Thoracic aorta (tissue), 2 donors: ENCODE data around the gene FOXP1. TPM values are rescaled to one million over a fixed set of nuclear protein-coding genes. Genes with fewer than 3 reads are reported as not detected.

ENCODE experiments used
- ATAC-seq: fragments of 150-250 bp; one replicate; pipeline ENCODE4 v1.8.0; 2017; ENCODE audit warnings: low read depth; ENCODE audit not compliant: insufficient number of reproducible peaks, low FRiP score
- DNase-seq: peaks from one replicate; pipeline ENCODE4 v3.0.0-alpha.2; 2020; ENCODE audit warnings: low spot score
- H3K27ac ChIP-seq, 2 donors: fragments of 200-600 bp; sonication (generic); 1 replicate in 1 of 2; 2 replicates in 1 of 2; pipeline ENCODE4 v1.5.1; 2016; ENCODE audit warnings: mild to moderate bottlenecking in 2 of 2, moderate library complexity in 2 of 2
- H3K27me3 ChIP-seq: fragments of 200-600 bp; sonication (generic); replicated peaks from 2 replicates; pipeline ENCODE4 v1.6.0; 2016; ENCODE audit warnings: mild to moderate bottlenecking; ENCODE audit not compliant: insufficient read depth
- H3K36me3 ChIP-seq: fragments of 200-600 bp; sonication (generic); one replicate; pipeline ENCODE4 v1.5.1; 2016
- H3K4me1 ChIP-seq, 2 donors: fragments of 200-600 bp; sonication (generic); 1 replicate in 1 of 2; 2 replicates in 1 of 2; pipeline versions ENCODE4 v1.5.1 to v1.6.0; 2016; ENCODE audit warnings: low read depth in 2 of 2, mild to moderate bottlenecking in 1 of 2; ENCODE audit not compliant: control insufficient read depth in 1 of 2
- H3K4me3 ChIP-seq: fragments of 200-600 bp; sonication (generic); 2 replicates; pipeline ENCODE4 v1.5.1; 2016; ENCODE audit warnings: mild to moderate bottlenecking
- H3K9me3 ChIP-seq: fragments of 200-600 bp; sonication (generic); 2 replicates; pipeline ENCODE4 v1.5.1; 2016
- CTCF ChIP-seq: fragments of 200-600 bp; sonication (generic); IDR thresholded peaks from one replicate; pipeline ENCODE4 v1.5.1; 2019; ENCODE audit warnings: antibody characterized with exemption
- total RNA-seq, 2 donors: library from RNA; depleted of rRNA; stranded (reverse); fragments of >200 nt; gene quantifications; one replicate each; pipeline versions ENCODE4 v1.1.0 to v1.2.3, GENCODE V29; 2016

The FOXP1 gene
- total RNA-seq, 2 donors from 2014 or later, result 176 to 255 TPM

GRCh38 chr3:71568207-71568606 lies 15.3 kb downstream of the FOXP1 start:
- ATAC-seq (no peak), DNase-seq (no peak)
- peaks cover 0 to 12% of the 10 kb centered on the region in 2 donors for H3K4me1 ChIP-seq
- H3K27me3 ChIP-seq, result no peaks in the 10 kb centered on the region
- no peaks in the 10 kb centered on the region for H3K36me3 ChIP-seq
- no peaks in the 10 kb centered on the region for H3K9me3 ChIP-seq
- no peak overlapping the region for H3K27ac ChIP-seq
- H3K4me3 ChIP-seq, result no peak overlapping the region
- no peak for TF ChIP-seq CTCF

DNA sequence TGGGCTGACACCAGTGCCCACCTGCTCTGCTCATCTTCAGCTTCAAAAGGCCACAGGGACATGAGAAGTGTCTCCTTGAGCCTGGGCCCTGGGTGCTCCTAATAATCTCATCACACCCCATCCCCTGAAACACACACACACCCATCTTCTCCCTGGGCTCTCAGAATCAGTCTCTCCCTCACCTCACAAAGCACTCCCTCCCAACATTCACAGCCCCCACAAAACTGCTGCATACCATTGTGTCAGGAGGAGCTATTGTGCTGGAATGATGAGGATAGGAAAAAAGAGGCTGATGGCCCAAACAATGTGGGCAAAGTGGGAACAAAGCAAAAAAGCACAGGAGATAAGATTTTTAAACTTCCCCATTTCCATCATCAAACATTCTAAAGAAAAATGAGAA lies 16.8 kb downstream of the FOXP1 start:
- DNase-seq (no peak), ATAC-seq (no peak)
- Histone ChIP-seq H3K27me3 (no peaks in the 10 kb centered on the region), H3K4me1 (peaks cover 0 to 12% of the 10 kb centered on the region in 2 donors), H3K27ac (no peak overlapping the region), H3K4me3 (no peak overlapping the region), H3K9me3 (no peaks in the 10 kb centered on the region), H3K36me3 (no peaks in the 10 kb centered on the region)
- TF ChIP-seq CTCF, result no peak

GRCh38 chr3:71565976-71566375 lies 17.6 kb downstream of the FOXP1 start:
- H3K4me3 ChIP-seq, result no peak overlapping the region
- no peak for TF ChIP-seq CTCF
- no peak for DNase-seq
- no peaks in the 10 kb centered on the region for H3K9me3 ChIP-seq
- no peak for ATAC-seq
- no peaks in the 10 kb centered on the region for H3K36me3 ChIP-seq
- peaks cover 0 to 12% of the 10 kb centered on the region in 2 donors for H3K4me1 ChIP-seq
- no peak overlapping the region for H3K27ac ChIP-seq
- no peaks in the 10 kb centered on the region for H3K27me3 ChIP-seq

DNA sequence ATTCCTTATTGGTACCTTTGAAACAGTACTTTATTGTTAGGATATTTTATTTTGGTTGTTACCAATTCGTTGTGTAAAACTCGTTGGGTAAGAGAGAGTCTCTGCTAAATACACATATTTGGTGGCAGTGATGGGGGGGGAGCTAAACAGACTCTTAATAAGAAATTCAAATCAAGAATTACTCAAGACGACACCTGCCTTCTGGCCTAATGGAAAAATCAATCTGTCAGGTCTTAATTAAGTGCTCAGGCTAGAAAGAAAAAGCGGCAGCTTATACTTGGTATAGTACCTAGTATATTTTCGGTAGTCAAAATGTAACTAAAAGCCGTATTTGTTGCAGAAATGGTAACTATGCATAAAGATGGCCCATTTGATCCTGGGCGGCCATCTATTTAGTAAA lies 18.2 kb downstream of the FOXP1 start:
- no peaks in the 10 kb centered on the region for H3K27me3 ChIP-seq
- peaks cover 0 to 5% of the 10 kb centered on the region in 2 donors for H3K4me1 ChIP-seq
- no peak for TF ChIP-seq CTCF
- H3K9me3 ChIP-seq, result no peaks in the 10 kb centered on the region
- ATAC-seq (no peak), DNase-seq (no peak)
- no peak overlapping the region for H3K27ac ChIP-seq
- no peaks in the 10 kb centered on the region for H3K36me3 ChIP-seq
- no peak overlapping the region for H3K4me3 ChIP-seq

- no peak for DNase-seq
- no peak overlapping the region for H3K4me3 ChIP-seq
- ATAC-seq, result no peak
Observed at GRCh38 chr3:71564361-71564760, 19.2 kb downstream of the FOXP1 start.

More at GRCh38 chr3:71564361-71564760, 19.2 kb downstream of the FOXP1 start:
- no peaks in the 10 kb centered on the region for H3K36me3 ChIP-seq
- no peak overlapping the region for H3K27ac ChIP-seq
- no peak for TF ChIP-seq CTCF
- peaks cover 0 to 1% of the 10 kb centered on the region in 2 donors for H3K4me1 ChIP-seq
- H3K9me3 ChIP-seq, result no peaks in the 10 kb centered on the region
- H3K27me3 ChIP-seq, result no peaks in the 10 kb centered on the region
